Dendritic cell treated with granulocyte-macrophage colony-stimulating factor and Interleukin-4, amounts not matched to agents 40 ng/mL and 50 ng/mL, for 4 days (primary cell): ENCODE results near the gene UPK3BL1.
"Not testable (repeated sequence)": the region's sequence is repeated elsewhere in the genome, so short reads cannot be mapped to it uniquely, and the experiment has no call there.

Source experiments
- H3K27ac Mint-ChIP-seq: one replicate; pipeline ENCODE4 v1.8.0; 2022; ENCODE audit warnings: mild to moderate bottlenecking, mixed read lengths
- H3K27me3 Mint-ChIP-seq: one replicate; pipeline ENCODE4 v1.8.0; 2022; ENCODE audit warnings: mild to moderate bottlenecking, mixed read lengths
- H3K36me3 Mint-ChIP-seq: one replicate; pipeline ENCODE4 v1.8.0; 2022; ENCODE audit warnings: low read depth, mixed read lengths
- H3K4me1 Mint-ChIP-seq: one replicate; pipeline ENCODE4 v1.8.0; 2022; ENCODE audit warnings: low read depth, mixed read lengths
- H3K4me3 Mint-ChIP-seq: one replicate; pipeline ENCODE4 v1.8.0; 2022; ENCODE audit warnings: mild to moderate bottlenecking, moderate library complexity, mixed read lengths
- H3K9me3 Mint-ChIP-seq: one replicate; pipeline ENCODE4 v1.8.0; 2022; ENCODE audit warnings: mixed read lengths
- intact Hi-C: fragments of 100-400 bp; cut with micrococcal nuclease; formaldehyde crosslinking; loops from one replicate; pipeline ENCODE4 v1.15.0; 2022

The UPK3BL1 gene

GRCh38 chr7:102613575-102614345, 28.8 kb downstream of the UPK3BL1 start:
- intact Hi-C loops, H3K27me3 Mint-ChIP-seq, H3K36me3 Mint-ChIP-seq, H3K4me3 Mint-ChIP-seq, H3K9me3 Mint-ChIP-seq, H3K27ac Mint-ChIP-seq: not testable (repeated sequence)
- peaks cover 10% of the 10 kb centered on the region for H3K4me1 Mint-ChIP-seq

GRCh38 chr7:102611675-102612325, 30.8 kb downstream of the UPK3BL1 start:
- H3K4me3 Mint-ChIP-seq: peak overlapping the region; percentile 79
- intact Hi-C loops: not testable (repeated sequence)

GRCh38 chr7:102611013-102611674, 31.4 kb downstream of the UPK3BL1 start:
- H3K27ac Mint-ChIP-seq, H3K36me3 Mint-ChIP-seq, H3K9me3 Mint-ChIP-seq, H3K27me3 Mint-ChIP-seq, H3K4me3 Mint-ChIP-seq, intact Hi-C loops: not testable (repeated sequence)
- peaks cover 10% of the 10 kb centered on the region for H3K4me1 Mint-ChIP-seq

More at GRCh38 chr7:102611675-102612325, 30.8 kb downstream of the UPK3BL1 start:
- not testable (repeated sequence) for H3K9me3 Mint-ChIP-seq, H3K27me3 Mint-ChIP-seq, H3K36me3 Mint-ChIP-seq
- Mint-ChIP-seq H3K4me1 (peaks cover 10% of the 10 kb centered on the region), H3K27ac (peak overlapping the region; percentile 98)

- Mint-ChIP-seq H3K27ac (peak overlapping the region; percentile 60), H3K4me3 (peak overlapping the region; percentile 28), H3K4me1 (peaks cover 10% of the 10 kb centered on the region)
- intact Hi-C loops, H3K27me3 Mint-ChIP-seq, H3K9me3 Mint-ChIP-seq, H3K36me3 Mint-ChIP-seq: not testable (repeated sequence)
Measured at GRCh38 chr7:102610441-102610840, 32.1 kb downstream of the UPK3BL1 start.

GRCh38 chr7:102609734-102610133, 32.9 kb downstream of the UPK3BL1 start:
- H3K4me3 Mint-ChIP-seq, H3K36me3 Mint-ChIP-seq, intact Hi-C loops, H3K9me3 Mint-ChIP-seq, H3K27me3 Mint-ChIP-seq, H3K27ac Mint-ChIP-seq: not testable (repeated sequence)
- H3K4me1 Mint-ChIP-seq: peaks cover 10% of the 10 kb centered on the region

- intact Hi-C loops, H3K4me3 Mint-ChIP-seq, H3K4me1 Mint-ChIP-seq, H3K27me3 Mint-ChIP-seq, H3K27ac Mint-ChIP-seq, H3K9me3 Mint-ChIP-seq: not testable (repeated sequence)
- peaks cover 12% of the 10 kb centered on the region for H3K36me3 Mint-ChIP-seq
Measured at GRCh38 chr7:102606848-102607247, 35.7 kb downstream of the UPK3BL1 start.

GRCh38 chr7:102604431-102605145, 38.0 kb downstream of the UPK3BL1 start:
- H3K4me3 Mint-ChIP-seq, H3K27ac Mint-ChIP-seq, H3K4me1 Mint-ChIP-seq, H3K27me3 Mint-ChIP-seq, H3K9me3 Mint-ChIP-seq, intact Hi-C loops: not testable (repeated sequence)
- peaks cover 12% of the 10 kb centered on the region for H3K36me3 Mint-ChIP-seq

GRCh38 chr7:102602317-102602716, 40.3 kb downstream of the UPK3BL1 start:
- H3K27ac Mint-ChIP-seq, H3K9me3 Mint-ChIP-seq, intact Hi-C loops, H3K27me3 Mint-ChIP-seq, H3K4me1 Mint-ChIP-seq, H3K4me3 Mint-ChIP-seq: not testable (repeated sequence)
- peaks cover 12% of the 10 kb centered on the region for H3K36me3 Mint-ChIP-seq

GRCh38 chr7:102599699-102600098, 42.9 kb downstream of the UPK3BL1 start:
- H3K27ac Mint-ChIP-seq, H3K36me3 Mint-ChIP-seq, intact Hi-C loops, H3K4me1 Mint-ChIP-seq, H3K4me3 Mint-ChIP-seq, H3K27me3 Mint-ChIP-seq, H3K9me3 Mint-ChIP-seq: not testable (repeated sequence)

GRCh38 chr7:102596036-102596435, 46.6 kb downstream of the UPK3BL1 start:
- H3K9me3 Mint-ChIP-seq, H3K27ac Mint-ChIP-seq, H3K4me3 Mint-ChIP-seq, H3K36me3 Mint-ChIP-seq, H3K27me3 Mint-ChIP-seq, intact Hi-C loops, H3K4me1 Mint-ChIP-seq: not testable (repeated sequence)

- H3K4me3 Mint-ChIP-seq, H3K9me3 Mint-ChIP-seq, H3K4me1 Mint-ChIP-seq, H3K36me3 Mint-ChIP-seq, intact Hi-C loops, H3K27me3 Mint-ChIP-seq, H3K27ac Mint-ChIP-seq: not testable (repeated sequence)
Measured at GRCh38 chr7:102593637-102594334, 48.8 kb downstream of the UPK3BL1 start.

- H3K4me1 Mint-ChIP-seq, H3K9me3 Mint-ChIP-seq, H3K36me3 Mint-ChIP-seq, intact Hi-C loops, H3K27ac Mint-ChIP-seq, H3K27me3 Mint-ChIP-seq, H3K4me3 Mint-ChIP-seq: not testable (repeated sequence)
Measured at GRCh38 chr7:102592477-102593019, 50.0 kb downstream of the UPK3BL1 start.

- H3K36me3 Mint-ChIP-seq, H3K4me3 Mint-ChIP-seq, H3K4me1 Mint-ChIP-seq, H3K9me3 Mint-ChIP-seq, H3K27me3 Mint-ChIP-seq, intact Hi-C loops, H3K27ac Mint-ChIP-seq: not testable (repeated sequence)
Measured at GRCh38 chr7:102589857-102590256, 52.7 kb downstream of the UPK3BL1 start.
